ENCODE measurements around the gene TRH.

TRH gene

DNA sequence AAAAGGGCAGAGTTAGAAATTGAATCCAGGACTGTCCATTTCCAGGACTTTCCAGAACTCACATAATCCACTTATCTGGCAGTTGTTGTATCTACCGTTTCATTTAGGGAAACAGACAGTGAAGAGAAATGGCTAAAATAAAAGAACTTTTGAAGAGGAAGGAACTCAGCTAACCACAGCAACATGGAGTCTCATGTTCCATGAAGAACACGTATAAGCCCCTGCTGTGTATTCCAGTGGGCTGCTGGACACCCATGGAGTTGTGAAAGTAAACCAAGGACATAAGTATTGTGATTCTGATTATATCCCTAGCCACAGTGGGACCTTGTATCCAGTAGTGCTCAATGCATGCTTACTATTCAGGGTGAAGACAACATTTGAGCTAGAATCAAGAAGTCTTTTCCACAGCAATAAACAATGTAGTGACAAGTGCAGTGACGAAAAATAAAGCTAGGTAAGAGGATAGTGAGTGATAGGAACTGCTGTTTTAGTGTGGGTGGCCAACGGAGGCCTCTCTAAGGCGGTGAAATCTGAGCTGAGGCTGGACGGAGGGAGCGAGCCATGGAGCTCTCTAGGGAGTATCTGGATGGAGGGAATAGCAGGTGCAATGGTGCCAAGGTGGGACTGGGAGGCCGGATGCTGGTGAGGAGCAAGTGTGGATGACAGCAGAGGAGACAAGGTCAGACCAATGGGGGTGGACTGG is 26.8 kb upstream of the TRH start:
- in situ Hi-C loops (cut with MboI; ENCODE audit: low pct_unique_long_range_greater_than_20kb, low sequenced_read_pairs, unreplicated experiment), result no loop called here
- no peak for DNase-seq (ENCODE audit: low spot score)
- TF ChIP-seq, protein P1, sequence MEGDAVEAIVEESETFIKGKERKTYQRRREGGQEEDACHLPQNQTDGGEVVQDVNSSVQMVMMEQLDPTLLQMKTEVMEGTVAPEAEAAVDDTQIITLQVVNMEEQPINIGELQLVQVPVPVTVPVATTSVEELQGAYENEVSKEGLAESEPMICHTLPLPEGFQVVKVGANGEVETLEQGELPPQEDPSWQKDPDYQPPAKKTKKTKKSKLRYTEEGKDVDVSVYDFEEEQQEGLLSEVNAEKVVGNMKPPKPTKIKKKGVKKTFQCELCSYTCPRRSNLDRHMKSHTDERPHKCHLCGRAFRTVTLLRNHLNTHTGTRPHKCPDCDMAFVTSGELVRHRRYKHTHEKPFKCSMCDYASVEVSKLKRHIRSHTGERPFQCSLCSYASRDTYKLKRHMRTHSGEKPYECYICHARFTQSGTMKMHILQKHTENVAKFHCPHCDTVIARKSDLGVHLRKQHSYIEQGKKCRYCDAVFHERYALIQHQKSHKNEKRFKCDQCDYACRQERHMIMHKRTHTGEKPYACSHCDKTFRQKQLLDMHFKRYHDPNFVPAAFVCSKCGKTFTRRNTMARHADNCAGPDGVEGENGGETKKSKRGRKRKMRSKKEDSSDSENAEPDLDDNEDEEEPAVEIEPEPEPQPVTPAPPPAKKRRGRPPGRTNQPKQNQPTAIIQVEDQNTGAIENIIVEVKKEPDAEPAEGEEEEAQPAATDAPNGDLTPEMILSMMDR (IDR thresholded peaks at IDR 0.05; ENCODE audit: extremely low read depth, insufficient read depth, missing control alignments), result no peak

- TF ChIP-seq, protein P1 (IDR thresholded peaks at IDR 0.05; ENCODE audit: extremely low read depth, insufficient read depth, missing control alignments), result no peak
- DNase-seq (ENCODE audit: low spot score), result no peak
- in situ Hi-C loops (cut with MboI; ENCODE audit: low pct_unique_long_range_greater_than_20kb, low sequenced_read_pairs, unreplicated experiment), result no loop called here
Measured at GRCh38 chr3:129950318-129951046, 24.0 kb upstream of the TRH start.

DNA sequence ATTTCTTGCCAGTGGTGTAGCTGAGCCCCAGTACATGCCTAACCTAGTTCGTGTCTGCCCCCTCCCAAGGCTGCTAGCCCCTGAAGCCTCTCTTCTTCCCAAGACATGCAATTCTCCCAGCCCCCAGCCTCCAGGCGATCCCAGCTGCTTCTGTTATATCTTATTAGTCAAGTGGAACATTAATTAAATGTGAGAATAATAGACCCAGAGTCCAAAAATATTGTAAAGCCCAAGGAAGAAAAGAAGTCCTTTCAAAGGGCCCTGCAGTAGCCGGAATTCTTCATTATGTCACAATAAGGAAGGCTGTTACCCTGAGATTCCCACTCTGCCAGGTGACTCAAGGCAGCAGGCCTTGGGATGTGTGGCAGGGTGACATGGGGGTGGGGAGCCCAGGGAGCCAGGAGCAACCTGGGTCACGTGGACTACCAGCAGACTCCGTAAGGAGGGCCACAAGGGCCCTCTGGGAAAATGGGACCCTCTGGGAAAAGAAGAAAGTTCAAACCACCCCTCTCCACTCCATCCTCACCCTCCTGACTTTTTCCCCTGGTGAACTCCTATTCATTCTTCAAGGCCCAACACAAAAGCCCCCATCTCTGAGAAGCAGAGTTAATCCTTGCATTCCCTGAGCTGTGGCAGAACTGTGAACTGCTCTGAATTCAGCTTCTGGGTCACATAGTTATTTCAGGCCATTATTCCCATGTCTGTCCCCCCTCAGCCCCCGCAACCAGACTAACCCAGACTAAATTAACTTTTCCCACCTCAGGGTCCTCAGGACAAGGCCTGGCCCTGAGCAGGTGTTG is 21.8 kb upstream of the TRH start:
- TF ChIP-seq, protein P1 (IDR thresholded peaks at IDR 0.05; ENCODE audit: extremely low read depth, insufficient read depth, missing control alignments), result no peak
- no peak for DNase-seq (ENCODE audit: low spot score)

GRCh38 chr3:129953621-129954020 is 20.9 kb upstream of the TRH start:
- no peak for DNase-seq (ENCODE audit: low spot score)

More for the DNA sequence above, 21.8 kb upstream of the TRH start:
- in situ Hi-C loops (cut with MboI; ENCODE audit: low pct_unique_long_range_greater_than_20kb, low sequenced_read_pairs, unreplicated experiment), result no loop called here

DNA sequence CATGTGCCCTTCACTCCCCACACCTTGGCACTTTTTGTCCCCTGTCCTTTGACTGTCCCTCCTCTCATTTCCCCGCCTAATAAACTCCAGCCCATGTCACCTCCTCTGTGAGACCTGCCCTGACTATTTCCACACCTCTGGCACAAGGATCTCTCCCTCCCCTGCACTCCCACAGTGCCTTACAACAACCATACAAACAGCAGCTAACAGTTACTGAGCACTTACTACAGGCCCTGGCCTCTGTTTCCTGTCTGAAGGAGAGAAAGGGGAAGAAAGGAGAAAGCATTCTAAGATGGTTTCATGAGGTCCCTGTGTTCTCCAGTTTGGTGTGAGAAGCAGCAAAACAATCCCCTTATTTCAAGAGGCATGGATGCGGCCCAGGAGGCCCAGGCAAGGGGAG is 20.0 kb upstream of the TRH start:
- in situ Hi-C loops (cut with MboI; ENCODE audit: low pct_unique_long_range_greater_than_20kb, low sequenced_read_pairs, unreplicated experiment), result no loop called here
- DNase-seq (ENCODE audit: low spot score), result no peak
- TF ChIP-seq, protein P1 (IDR thresholded peaks at IDR 0.05; ENCODE audit: extremely low read depth, insufficient read depth, missing control alignments), result no peak

More at GRCh38 chr3:129953621-129954020, 20.9 kb upstream of the TRH start:
- TF ChIP-seq, protein P1 (IDR thresholded peaks at IDR 0.05; ENCODE audit: extremely low read depth, insufficient read depth, missing control alignments), result no peak
- in situ Hi-C loops (cut with MboI; ENCODE audit: low pct_unique_long_range_greater_than_20kb, low sequenced_read_pairs, unreplicated experiment), result no loop called here

GRCh38 chr3:129956936-129957335 is 17.6 kb upstream of the TRH start:
- TF ChIP-seq, protein P1 (IDR thresholded peaks at IDR 0.05; ENCODE audit: extremely low read depth, insufficient read depth, missing control alignments), result no peak
- in situ Hi-C loops (cut with MboI; ENCODE audit: low pct_unique_long_range_greater_than_20kb, low sequenced_read_pairs, unreplicated experiment), result no loop called here
- no peak for DNase-seq (ENCODE audit: low spot score)

Data from GM13977 (cell line).